Endothelial cell of umbilical vein (primary cell): ENCODE measurements around the gene CARMIL3.

Experiments used
- EZH2 ChIP-seq: IDR thresholded peaks from 2 replicates; pipeline ENCODE4 v1.6.1; 2012; ENCODE audit warnings: borderline replicate concordance, low read depth, mild to moderate bottlenecking, moderate library complexity, low read length, inconsistent platforms; ENCODE audit not compliant: severe bottlenecking
- FOS ChIP-seq: IDR thresholded peaks from 2 replicates; pipeline ENCODE4 v1.6.1; 2011; ENCODE audit warnings: mild to moderate bottlenecking, low read length, moderate library complexity, borderline replicate concordance; ENCODE audit not compliant: insufficient read depth
- GATA2 ChIP-seq: IDR thresholded peaks from 2 replicates; pipeline ENCODE4 v1.7.0; 2011; ENCODE audit warnings: low read depth, mild to moderate bottlenecking, moderate library complexity, mixed read lengths, low read length; ENCODE audit not compliant: insufficient read length, insufficient read depth
- JUN ChIP-seq: IDR thresholded peaks from 2 replicates; pipeline ENCODE4 v1.6.1; 2011; ENCODE audit warnings: borderline replicate concordance, low read depth; ENCODE audit not compliant: insufficient read length, insufficient read depth
- MYC ChIP-seq: IDR thresholded peaks from one replicate; pipeline ENCODE4 v1.6.1; 2011; ENCODE audit warnings: mild to moderate bottlenecking, low read depth, low read length
- POLR2A ChIP-seq: IDR thresholded peaks from 2 replicates; pipeline ENCODE4 v1.6.1; 2012; ENCODE audit warnings: low read depth, mild to moderate bottlenecking, control low read depth, low read length
- POLR2AphosphoS5 ChIP-seq: IDR thresholded peaks from 2 replicates; pipeline ENCODE4 v1.6.1; 2012; ENCODE audit warnings: low read depth, mild to moderate bottlenecking, control low read depth, low read length, moderate library complexity; ENCODE audit not compliant: insufficient read depth
- TF ChIP-seq, protein P1 (sequence below), 2 donors: IDR thresholded peaks; 1 replicate in 1 of 2; 2 replicates in 1 of 2; pipeline ENCODE4 v1.5.1; 2011; ENCODE audit warnings: low read length in 2 of 2, mild to moderate bottlenecking in 2 of 2, moderate library complexity in 2 of 2, control low read depth in 1 of 2, inconsistent platforms in 1 of 2, low read depth in 1 of 2; ENCODE audit not compliant: insufficient read depth in 1 of 2; ENCODE audit errors: extremely low read depth in 1 of 2
- TF ChIP-seq, protein P2 (sequence below): IDR thresholded peaks from 2 replicates; pipeline ENCODE4 v1.6.1; 2011; ENCODE audit not compliant: insufficient read depth, insufficient read length

DNA sequence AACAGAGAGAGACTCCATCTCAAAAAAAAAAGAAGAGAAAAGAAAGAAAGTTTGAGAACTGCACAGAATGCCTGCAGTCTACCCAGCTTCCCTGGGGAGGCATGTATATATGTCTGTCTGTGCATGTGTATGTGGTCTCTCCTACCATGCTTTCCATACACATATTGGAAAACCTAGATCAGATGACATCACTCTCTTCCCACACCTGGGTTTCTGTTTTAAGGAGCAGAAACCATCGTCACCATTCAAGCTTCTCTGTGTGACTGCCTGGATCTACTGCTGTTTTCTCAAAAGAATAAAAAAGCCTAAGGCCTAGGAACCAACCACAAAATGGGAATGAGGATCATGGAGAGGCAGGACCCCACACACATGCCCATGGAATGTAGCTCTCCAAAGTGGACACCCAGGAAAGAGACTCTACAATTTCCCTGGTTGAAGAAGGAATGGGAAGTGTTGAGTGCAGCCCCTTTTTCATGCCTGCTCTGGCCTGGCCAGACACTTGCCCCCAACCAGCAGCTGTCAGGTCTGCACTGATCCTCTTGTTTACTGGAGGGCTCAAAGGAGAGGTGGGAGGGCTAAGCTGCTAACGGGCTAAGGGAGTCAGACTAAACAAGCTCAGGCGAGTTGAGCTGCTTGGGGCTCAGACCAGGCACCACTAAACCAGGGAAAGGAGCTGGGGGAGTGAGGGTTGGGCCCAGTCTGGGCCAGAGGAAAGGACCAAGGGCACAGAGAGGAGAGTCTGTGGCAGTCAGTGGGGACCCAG, 34.6 kb downstream of the CARMIL3 start:
- TF ChIP-seq POLR2AphosphoS5 = no peak
- TF ChIP-seq EZH2 = no peak
- no peak for TF ChIP-seq JUN
- TF ChIP-seq, protein P1, sequence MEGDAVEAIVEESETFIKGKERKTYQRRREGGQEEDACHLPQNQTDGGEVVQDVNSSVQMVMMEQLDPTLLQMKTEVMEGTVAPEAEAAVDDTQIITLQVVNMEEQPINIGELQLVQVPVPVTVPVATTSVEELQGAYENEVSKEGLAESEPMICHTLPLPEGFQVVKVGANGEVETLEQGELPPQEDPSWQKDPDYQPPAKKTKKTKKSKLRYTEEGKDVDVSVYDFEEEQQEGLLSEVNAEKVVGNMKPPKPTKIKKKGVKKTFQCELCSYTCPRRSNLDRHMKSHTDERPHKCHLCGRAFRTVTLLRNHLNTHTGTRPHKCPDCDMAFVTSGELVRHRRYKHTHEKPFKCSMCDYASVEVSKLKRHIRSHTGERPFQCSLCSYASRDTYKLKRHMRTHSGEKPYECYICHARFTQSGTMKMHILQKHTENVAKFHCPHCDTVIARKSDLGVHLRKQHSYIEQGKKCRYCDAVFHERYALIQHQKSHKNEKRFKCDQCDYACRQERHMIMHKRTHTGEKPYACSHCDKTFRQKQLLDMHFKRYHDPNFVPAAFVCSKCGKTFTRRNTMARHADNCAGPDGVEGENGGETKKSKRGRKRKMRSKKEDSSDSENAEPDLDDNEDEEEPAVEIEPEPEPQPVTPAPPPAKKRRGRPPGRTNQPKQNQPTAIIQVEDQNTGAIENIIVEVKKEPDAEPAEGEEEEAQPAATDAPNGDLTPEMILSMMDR (IDR thresholded peaks at IDR 0.05; ENCODE audit: extremely low read depth in 1 of 2, insufficient read depth in 1 of 2, low read depth in 1 of 2, low read length in 2 of 2) = no peak
- no peak for TF ChIP-seq POLR2A
- TF ChIP-seq, protein P2, sequence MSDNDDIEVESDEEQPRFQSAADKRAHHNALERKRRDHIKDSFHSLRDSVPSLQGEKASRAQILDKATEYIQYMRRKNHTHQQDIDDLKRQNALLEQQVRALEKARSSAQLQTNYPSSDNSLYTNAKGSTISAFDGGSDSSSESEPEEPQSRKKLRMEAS = no peak
- no peak for TF ChIP-seq FOS
- no peak for TF ChIP-seq GATA2
- no peak for TF ChIP-seq MYC
